Mesodermal cell (in vitro differentiated cells): ENCODE measurements around the gene ANKMY1.

ENCODE experiments used
- H3K27ac ChIP-seq: 2 replicates; pipeline ENCODE4 v1.7.0; 2013; ENCODE audit warnings: mild to moderate bottlenecking, low read depth, low read length, moderate library complexity; ENCODE audit not compliant: severe bottlenecking
- H3K36me3 ChIP-seq: 2 replicates; pipeline ENCODE4 v1.7.1; 2013; ENCODE audit warnings: mild to moderate bottlenecking, low read length, moderate library complexity; ENCODE audit not compliant: control insufficient read depth, insufficient read depth
- H3K4me1 ChIP-seq: one replicate; pipeline ENCODE4 v1.7.1; 2013; ENCODE audit warnings: mild to moderate bottlenecking, low read length; ENCODE audit not compliant: insufficient read depth, control insufficient read depth, poor library complexity, severe bottlenecking
- H3K4me3 ChIP-seq: 2 replicates; pipeline ENCODE4 v1.7.0; 2013; ENCODE audit warnings: low read length, control low read depth, mild to moderate bottlenecking; ENCODE audit not compliant: insufficient read depth, poor library complexity, severe bottlenecking; ENCODE audit errors: extremely low read depth
- H3K9me3 ChIP-seq: 2 replicates; pipeline ENCODE4 v1.7.1; 2013; ENCODE audit warnings: mild to moderate bottlenecking, low read length, moderate library complexity; ENCODE audit not compliant: control insufficient read depth
- WGBS, 2 experiments: methylation state at CpG; one replicate each; pipeline ENCODE4 v1.1.5; 2013; ENCODE audit warnings: missing lambda C conversion rate in 2 of 2; ENCODE audit not compliant: insufficient coverage in 2 of 2; 5-methylcytosine and 5-hydroxymethylcytosine counted together

Gene ANKMY1

GRCh38 chr2:240453461-240454105 lies 104.2 kb downstream of the ANKMY1 start:
- Histone ChIP-seq H3K4me3 (peak overlapping the region; percentile 24), H3K27ac (no peak overlapping the region), H3K4me1 (peaks cover 65% of the 10 kb centered on the region), H3K36me3 (no peaks in the 10 kb centered on the region), H3K9me3 (no peaks in the 10 kb centered on the region)
- WGBS, 2 experiments: 0 to 2% methylated on average over 39 to 41 of the region's 81 CpGs

- H3K4me3 ChIP-seq: peak overlapping the region; percentile 47
- peaks cover 57% of the 10 kb centered on the region for H3K4me1 ChIP-seq
- H3K27ac ChIP-seq: no peak overlapping the region
- H3K36me3 ChIP-seq: no peaks in the 10 kb centered on the region
- H3K9me3 ChIP-seq: no peaks in the 10 kb centered on the region
- 0% methylated on average over 63 to 69 of the region's 103 CpGs for WGBS, 2 experiments
Observed at GRCh38 chr2:240452462-240453256, 105.1 kb downstream of the ANKMY1 start.

GRCh38 chr2:240451791-240452461 lies 105.9 kb downstream of the ANKMY1 start:
- Histone ChIP-seq H3K27ac (no peak overlapping the region), H3K4me3 (peak overlapping the region; percentile 47)
- WGBS, 2 experiments: 60 to 68% methylated on average over 18 to 20 of the region's 20 CpGs

GRCh38 chr2:240451108-240451611 lies 106.6 kb downstream of the ANKMY1 start:
- H3K9me3 ChIP-seq: no peaks in the 10 kb centered on the region
- H3K4me1 ChIP-seq: peaks cover 42% of the 10 kb centered on the region
- no peaks in the 10 kb centered on the region for H3K36me3 ChIP-seq
- whole genome bisulfite sequencing, 2 experiments: 89 to 95% methylated on average over 10 to 11 of the region's 13 CpGs
- H3K27ac ChIP-seq: no peak overlapping the region
- H3K4me3 ChIP-seq: no peak overlapping the region

More at GRCh38 chr2:240451791-240452461, 105.9 kb downstream of the ANKMY1 start:
- no peaks in the 10 kb centered on the region for H3K9me3 ChIP-seq
- H3K36me3 ChIP-seq: no peaks in the 10 kb centered on the region
- H3K4me1 ChIP-seq: peaks cover 50% of the 10 kb centered on the region

- no peaks in the 10 kb centered on the region for H3K9me3 ChIP-seq
- H3K36me3 ChIP-seq: peaks cover 4% of the 10 kb centered on the region
- peaks cover 41% of the 10 kb centered on the region for H3K4me1 ChIP-seq
- H3K27ac ChIP-seq: no peak overlapping the region
- H3K4me3 ChIP-seq: no peak overlapping the region
- WGBS, 2 experiments: 82 to 85% methylated on average over 9 to 16 of the region's 16 CpGs
Observed at GRCh38 chr2:240450532-240451107, 107.2 kb downstream of the ANKMY1 start.

- Histone ChIP-seq H3K27ac (no peak overlapping the region), H3K36me3 (peaks cover 8% of the 10 kb centered on the region), H3K4me3 (no peak overlapping the region), H3K4me1 (peaks cover 35% of the 10 kb centered on the region), H3K9me3 (no peaks in the 10 kb centered on the region)
- 66 to 69% methylated on average over 16 to 19 of the region's 22 CpGs for WGBS, 2 experiments
Observed at GRCh38 chr2:240449764-240450531, 107.8 kb downstream of the ANKMY1 start.

- 90 to 94% methylated on average over 22 to 23 of the region's 23 CpGs for WGBS, 2 experiments
- peaks cover 13% of the 10 kb centered on the region for H3K36me3 ChIP-seq
- no peaks in the 10 kb centered on the region for H3K9me3 ChIP-seq
- peaks cover 25% of the 10 kb centered on the region for H3K4me1 ChIP-seq
- H3K27ac ChIP-seq: no peak overlapping the region
- H3K4me3 ChIP-seq: no peak overlapping the region
Observed at GRCh38 chr2:240448387-240449274, 109.2 kb downstream of the ANKMY1 start.

GRCh38 chr2:240447934-240448333 lies 109.9 kb downstream of the ANKMY1 start:
- 90 to 94% methylated on average over 14 to 15 of the region's 15 CpGs for WGBS, 2 experiments
- Histone ChIP-seq H3K27ac (no peak overlapping the region), H3K4me1 (peaks cover 25% of the 10 kb centered on the region), H3K4me3 (no peak overlapping the region), H3K36me3 (peaks cover 13% of the 10 kb centered on the region), H3K9me3 (no peaks in the 10 kb centered on the region)

- H3K27ac ChIP-seq: no peak overlapping the region
- no peaks in the 10 kb centered on the region for H3K9me3 ChIP-seq
- peaks cover 13% of the 10 kb centered on the region for H3K36me3 ChIP-seq
- WGBS, 2 experiments: 84 to 88% methylated on average over 22 of the region's 22 CpGs
- peaks cover 25% of the 10 kb centered on the region for H3K4me1 ChIP-seq
- H3K4me3 ChIP-seq: no peak overlapping the region
Observed at GRCh38 chr2:240447331-240447730, 110.5 kb downstream of the ANKMY1 start.
